A673 (cell line): Measurements from ENCODE around the gene SIM2.

Experiments
- CTCF ChIP-seq: fragments of 300-800, 200-600 bp; sonication (generic); conservative IDR thresholded peaks from 2 replicates; pipeline ENCODE4 v1.5.1; 2017; ENCODE audit warnings: low read depth, mild to moderate bottlenecking, antibody characterized with exemption, low read length, moderate library complexity, mixed read lengths
- EZH2 ChIP-seq: fragments of 200-600 bp; sonication (generic); IDR thresholded peaks from 2 replicates; pipeline ENCODE4 v1.6.1; 2017; ENCODE audit warnings: borderline replicate concordance, low read depth, mild to moderate bottlenecking, mixed read lengths, antibody characterized with exemption, low read length; ENCODE audit not compliant: poor library complexity, severe bottlenecking

GRCh38 chr21:36773117-36773516 is 74.2 kb downstream of the SIM2 start:
- TF ChIP-seq CTCF (no peak), EZH2 (no peak)
